Measurements from ENCODE around the gene ST3GAL2. TPM values are rescaled to one million over a fixed set of nuclear protein-coding genes. Genes with fewer than 3 reads are reported as not detected.
A peak's percentile ranks its signal among the peaks of the same experiment; 100 is the strongest.

Gene ST3GAL2
- total and polyA plus RNA-seq, 2 of the 4 experiments (the other 2 are of a cell fraction) = 17.4 to 17.7 TPM

GRCh38 chr16:70433458-70434103, 5.3 kb downstream of the ST3GAL2 start:
- Histone ChIP-seq H3K18ac (ENCODE audit: low read depth, low read length) (no peak overlapping the region), H3K9me1 (ENCODE audit: insufficient read depth, low read length) (peaks cover 46% of the 10 kb centered on the region), H3K14ac (replicated peaks; ENCODE audit: low read depth, low read length) (peak overlapping the region; percentile 63), H3K79me1 (ENCODE audit: low read depth in 1 of 2, low read length in 2 of 2) (peaks cover 27 to 86% of the 10 kb centered on the region in 2 experiments), H2AFZ (replicated peaks; ENCODE audit: low read length, poor library complexity) (no peak overlapping the region), H2BK5ac (ENCODE audit: low read depth, low read length, poor library complexity, severe bottlenecking) (no peak overlapping the region), H3K56ac (ENCODE audit: extremely low read depth, insufficient read depth, low read length) (no peak overlapping the region; the same call in 1 of the 2 replicates), H4K5ac (ENCODE audit: low read depth, low read length) (no peak overlapping the region), H3K27me3 (ENCODE audit: control insufficient read depth, insufficient read depth, low read length) (no peaks in the 10 kb centered on the region), H3K4me2 (ENCODE audit: low read depth, low read length) (peak overlapping the region; percentile 37; the same call in 1 of the 2 replicates), H4K20me1 (ENCODE audit: insufficient read depth, low read length) (peaks cover 65% of the 10 kb centered on the region), H2AK9ac (replicated peaks; ENCODE audit: low read depth, low read length, poor library complexity) (no peak overlapping the region), H4K91ac (ENCODE audit: insufficient read depth, low read depth, low read length) (0 out of 2 replicates have a peak overlapping the region, but pooled peaks have one; percentile 27), H4K8ac (ENCODE audit: low read depth in 2 of 2, low read length in 2 of 2) (peak overlapping the region in 1 of 2 experiments; percentile 51; a peak in 1 of 4 replicates), H3K27ac (ENCODE audit: insufficient read depth, low read length) (peak overlapping the region; percentile 7; the same call in 1 of the 2 replicates), H2BK120ac (ENCODE audit: low read depth, low read length) (0 out of 2 replicates have a peak overlapping the region, but pooled peaks have one; percentile 24), H3K4ac (ENCODE audit: low read depth, low read length) (peak overlapping the region; percentile 67), H3K4me3 (ENCODE audit: insufficient read depth, low read depth, low read length) (no peak overlapping the region), H3K36me3 (ENCODE audit: control insufficient read depth, insufficient read depth, low read length) (peaks cover 4% of the 10 kb centered on the region; the same call in 1 of the 2 replicates), H3K23ac (ENCODE audit: low read depth, low read length) (peak overlapping the region; percentile 51), H2BK15ac (ENCODE audit: low read depth, low read length) (no peak overlapping the region), H3K4me1 (ENCODE audit: control insufficient read depth, insufficient read depth, low read length) (peaks cover 48% of the 10 kb centered on the region), H2BK20ac (ENCODE audit: low read depth, low read length) (no peak overlapping the region), H2AK5ac (ENCODE audit: low read depth, low read length) (peak overlapping the region; percentile 84), H3K9me3 (ENCODE audit: control insufficient read depth, insufficient read depth, low read length) (no peaks in the 10 kb centered on the region), H3K9ac (ENCODE audit: low read depth, low read length) (no peak overlapping the region)
- BruUV-seq (replicated peaks) = no TSS peak
- peak; percentile 36 for ATAC-seq (ENCODE audit: low read depth)
- in situ Hi-C loops (cut with MboI; ENCODE audit: low sequenced_read_pairs) (no loop called here), intact Hi-C loops (cut with micrococcal nuclease) (no loop called here), dilution Hi-C loops (cut with HindIII; ENCODE audit: low sequenced_read_pairs, unreplicated experiment) (no loop called here)
- CTCF ChIA-PET = interaction anchor here (0.9 kb wide), 1 partner anchor 51 kb away, joined by 3 read pairs; no protein-coding TSS in a partner anchor
- POLR2A ChIA-PET (ENCODE audit: unreplicated experiment) = interaction anchor here (1.5 kb wide), 1 partner anchor 52 kb away, joined by 4 read pairs; no protein-coding TSS in a partner anchor
- peak; percentile 87 for DNase-seq
- WGBS, 2 experiments (ENCODE audit: extremely low coverage in 2 of 2, insufficient read length in 1 of 2) = 86% methylated on average over 1 of the region's 5 CpGs; no CpG with 5 or more reads in 1 of the 2 experiments
- TF ChIP-seq, protein P1, sequence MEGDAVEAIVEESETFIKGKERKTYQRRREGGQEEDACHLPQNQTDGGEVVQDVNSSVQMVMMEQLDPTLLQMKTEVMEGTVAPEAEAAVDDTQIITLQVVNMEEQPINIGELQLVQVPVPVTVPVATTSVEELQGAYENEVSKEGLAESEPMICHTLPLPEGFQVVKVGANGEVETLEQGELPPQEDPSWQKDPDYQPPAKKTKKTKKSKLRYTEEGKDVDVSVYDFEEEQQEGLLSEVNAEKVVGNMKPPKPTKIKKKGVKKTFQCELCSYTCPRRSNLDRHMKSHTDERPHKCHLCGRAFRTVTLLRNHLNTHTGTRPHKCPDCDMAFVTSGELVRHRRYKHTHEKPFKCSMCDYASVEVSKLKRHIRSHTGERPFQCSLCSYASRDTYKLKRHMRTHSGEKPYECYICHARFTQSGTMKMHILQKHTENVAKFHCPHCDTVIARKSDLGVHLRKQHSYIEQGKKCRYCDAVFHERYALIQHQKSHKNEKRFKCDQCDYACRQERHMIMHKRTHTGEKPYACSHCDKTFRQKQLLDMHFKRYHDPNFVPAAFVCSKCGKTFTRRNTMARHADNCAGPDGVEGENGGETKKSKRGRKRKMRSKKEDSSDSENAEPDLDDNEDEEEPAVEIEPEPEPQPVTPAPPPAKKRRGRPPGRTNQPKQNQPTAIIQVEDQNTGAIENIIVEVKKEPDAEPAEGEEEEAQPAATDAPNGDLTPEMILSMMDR (conservative IDR thresholded peaks at IDR 0.05; ENCODE audit: low read depth, low read length) = no peak
- TF ChIP-seq RFX5 (IDR thresholded peaks at IDR 0.05; ENCODE audit: low read depth, low read length) = no peak
- TF ChIP-seq BHLHE40 (IDR thresholded peaks at IDR 0.05; ENCODE audit: low read depth, low read length) = no peak
- peak; percentile 61 for TF ChIP-seq RCOR1 (IDR thresholded peaks at IDR 0.05; ENCODE audit: insufficient replicate concordance, low read length)
- peak; percentile 48; the same call in 1 of the 2 replicates for TF ChIP-seq FOS (IDR thresholded peaks at IDR 0.05; ENCODE audit: low read depth, low read length)
- no peak for TF ChIP-seq MXI1 (IDR thresholded peaks at IDR 0.05; ENCODE audit: borderline replicate concordance, low read depth, low read length)
- TF ChIP-seq RAD21 (IDR thresholded peaks at IDR 0.05; ENCODE audit: low read length) = no peak
- no peak for TF ChIP-seq MAZ (IDR thresholded peaks at IDR 0.05; ENCODE audit: borderline replicate concordance, low read depth, low read length)
- TF ChIP-seq SMC3 (IDR thresholded peaks at IDR 0.05; ENCODE audit: low read depth, low read length) = no peak
- no peak for TF ChIP-seq POLR2A (IDR thresholded peaks at IDR 0.05; ENCODE audit: low read depth, low read length)
- 0 out of 2 replicates have a peak, but pooled peaks have one; percentile 25 for TF ChIP-seq MAFK (IDR thresholded peaks at IDR 0.05; ENCODE audit: low read depth, low read length)
- no peak for TF ChIP-seq NFE2L2 (IDR thresholded peaks at IDR 0.05; ENCODE audit: low read depth, low read length)
- no peak for TF ChIP-seq ELK1 (IDR thresholded peaks at IDR 0.05; ENCODE audit: borderline replicate concordance, low read depth, low read length)
- TF ChIP-seq CHD1 (IDR thresholded peaks at IDR 0.05; ENCODE audit: low read depth, low read length) = no peak
- TF ChIP-seq CEBPB (IDR thresholded peaks at IDR 0.05; ENCODE audit: low read depth, low read length) = peak; percentile 5; the same call in 1 of the 2 replicates

Measured in IMR-90 (cell line).